Muscle of leg (tissue), 11 donors: ENCODE results near the gene RSRP1. TPM values are rescaled to one million over a fixed set of nuclear protein-coding genes. Genes with fewer than 3 reads are reported as not detected.

ENCODE experiments used
- DNase-seq: peaks from one replicate; pipeline ENCODE4 v3.0.0; 2013
- H3K27ac ChIP-seq: one replicate; pipeline ENCODE4 v1.5.1; 2013; ENCODE audit warnings: mild to moderate bottlenecking, low read length, control low read depth
- H3K27me3 ChIP-seq: one replicate; pipeline ENCODE4 v1.6.1; 2013; ENCODE audit warnings: low read length; ENCODE audit not compliant: control insufficient read depth, insufficient read depth
- H3K36me3 ChIP-seq: one replicate; pipeline ENCODE4 v1.6.1; 2013; ENCODE audit warnings: low read length; ENCODE audit not compliant: control insufficient read depth, insufficient read depth
- H3K4me1 ChIP-seq: one replicate; pipeline ENCODE4 v1.6.1; 2013; ENCODE audit warnings: low read length; ENCODE audit not compliant: control insufficient read depth, insufficient read depth
- H3K4me3 ChIP-seq: one replicate; pipeline ENCODE4 v1.5.1; 2013; ENCODE audit warnings: low read length, control low read depth
- H3K9me3 ChIP-seq: replicated peaks from 2 replicates; pipeline ENCODE4 v1.6.1; 2013; ENCODE audit warnings: low read depth, low read length; ENCODE audit not compliant: control insufficient read depth
- WGBS: methylation state at CpG from one replicate; pipeline ENCODE4 v1.1.5; 2013; ENCODE audit warnings: missing lambda C conversion rate; ENCODE audit not compliant: insufficient coverage; 5-methylcytosine and 5-hydroxymethylcytosine counted together
- polyA plus RNA-seq, 8 donors: library from polyadenylated mRNA; unstranded; fragments of 120-200 nt; gene quantifications; one replicate each; pipeline versions ENCODE4 v1.2.1 to v1.2.3, GENCODE V29; 2013; ENCODE audit warnings: inconsistent platforms in 1 of 8, low replicate concordance in 1 of 8; ENCODE audit not compliant: insufficient read length in 8 of 8, insufficient read depth in 1 of 8
- total RNA-seq: library from RNA; stranded (reverse); fragments of 120-200 nt; gene quantifications from one replicate; pipeline ENCODE4 v1.2.4, GENCODE V29; 2013

The RSRP1 gene
- total and polyA plus RNA-seq, 9 donors: 39.1 to 78.0 (median 57.7) TPM

DNA sequence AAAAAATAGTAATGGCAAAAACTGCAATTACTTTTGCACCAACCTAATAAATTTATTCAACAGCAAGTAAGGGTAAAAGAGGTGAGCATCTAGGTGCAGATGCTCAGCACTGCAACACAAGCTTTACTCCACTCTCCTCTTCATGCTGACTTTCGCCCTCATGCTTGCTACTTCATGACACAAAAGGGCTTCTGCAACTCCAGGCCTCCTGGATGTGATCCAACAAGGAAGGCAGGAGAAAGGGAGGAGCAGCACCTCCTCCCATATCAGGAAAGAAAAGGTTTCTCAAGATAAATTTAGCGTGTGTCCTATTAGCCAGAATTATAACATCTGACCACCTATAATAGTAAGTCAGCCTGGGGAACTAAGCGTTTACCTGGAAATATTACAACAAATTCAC, 26.6 kb downstream of the RSRP1 start:
- WGBS: 80% methylated on average over 1 of the region's 3 CpGs

DNA sequence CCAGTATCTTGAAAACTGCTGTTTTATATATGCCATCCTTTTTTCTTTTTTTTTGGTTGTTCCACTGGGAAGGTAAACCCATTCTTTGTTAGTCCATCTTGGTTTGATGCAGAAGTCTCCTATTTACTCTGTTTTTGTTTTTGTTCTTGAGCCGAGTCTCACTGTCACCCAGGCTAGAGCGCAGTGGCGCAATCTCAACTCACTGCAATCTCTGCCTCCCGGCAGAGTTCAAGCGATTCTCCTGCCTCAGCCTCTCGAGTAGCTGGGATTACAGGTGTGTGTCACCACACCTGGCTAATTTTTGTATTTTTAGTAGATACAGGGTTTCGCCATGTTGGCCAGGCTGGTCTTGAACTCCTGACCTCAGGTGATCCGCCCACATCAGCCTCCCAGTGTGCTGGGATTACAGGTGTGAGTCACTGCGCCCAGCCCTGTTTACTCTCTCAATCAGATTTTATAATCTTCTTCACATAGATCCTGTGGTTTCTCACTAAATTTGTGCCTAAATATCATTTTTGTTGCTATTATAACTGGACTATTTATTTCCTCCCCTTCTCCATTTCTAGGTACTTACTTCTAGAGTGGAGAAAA, 27.5 kb downstream of the RSRP1 start:
- no peaks in the 10 kb centered on the region for H3K4me1 ChIP-seq
- H3K9me3 ChIP-seq: no peaks in the 10 kb centered on the region
- peaks cover 38% of the 10 kb centered on the region for H3K36me3 ChIP-seq
- DNase-seq: no peak
- H3K27ac ChIP-seq: no peak overlapping the region
- 95% methylated on average over 6 of the region's 9 CpGs for WGBS
- no peaks in the 10 kb centered on the region for H3K27me3 ChIP-seq
- H3K4me3 ChIP-seq: no peak overlapping the region

More for the DNA sequence above, 26.6 kb downstream of the RSRP1 start:
- H3K4me1 ChIP-seq: no peaks in the 10 kb centered on the region
- no peaks in the 10 kb centered on the region for H3K27me3 ChIP-seq
- peaks cover 40% of the 10 kb centered on the region for H3K36me3 ChIP-seq
- no peaks in the 10 kb centered on the region for H3K9me3 ChIP-seq
- DNase-seq: no peak
- no peak overlapping the region for H3K27ac ChIP-seq
- no peak overlapping the region for H3K4me3 ChIP-seq

DNA sequence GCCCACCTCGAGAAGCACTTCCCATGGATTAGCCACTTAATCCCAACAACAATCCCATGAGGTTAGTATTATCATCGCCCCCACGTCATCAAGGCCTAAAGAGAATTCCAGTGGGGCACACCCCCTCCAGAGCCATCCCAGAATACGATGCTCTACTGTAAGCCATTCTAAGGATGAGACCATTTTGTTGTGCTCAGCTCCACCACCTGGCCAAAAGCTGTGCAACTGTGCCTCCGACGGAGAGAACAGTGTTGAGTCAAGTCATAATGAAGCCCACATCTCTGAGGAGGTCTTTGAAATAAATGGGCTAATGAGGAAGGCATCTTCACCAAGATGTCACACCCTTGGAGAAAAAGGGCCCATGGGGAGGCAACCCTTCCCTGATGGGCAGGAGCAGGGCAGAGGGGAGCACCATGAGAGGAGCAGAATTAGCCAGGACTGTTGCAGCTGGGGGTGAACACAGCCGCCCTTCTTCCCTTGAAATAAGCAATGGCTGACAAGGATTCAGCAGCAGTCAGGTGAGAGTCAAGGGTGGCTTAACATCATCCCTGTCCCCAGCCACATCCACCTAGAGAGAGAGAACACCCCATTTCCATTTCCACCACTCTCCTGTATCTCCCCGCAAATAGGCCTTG, 29.5 kb downstream of the RSRP1 start:
- no peak overlapping the region for H3K4me3 ChIP-seq
- WGBS: 92% methylated on average over 4 of the region's 8 CpGs
- H3K9me3 ChIP-seq: no peaks in the 10 kb centered on the region
- H3K36me3 ChIP-seq: peaks cover 25% of the 10 kb centered on the region
- H3K4me1 ChIP-seq: no peaks in the 10 kb centered on the region
- H3K27ac ChIP-seq: no peak overlapping the region
- H3K27me3 ChIP-seq: no peaks in the 10 kb centered on the region
- no peak for DNase-seq

DNA sequence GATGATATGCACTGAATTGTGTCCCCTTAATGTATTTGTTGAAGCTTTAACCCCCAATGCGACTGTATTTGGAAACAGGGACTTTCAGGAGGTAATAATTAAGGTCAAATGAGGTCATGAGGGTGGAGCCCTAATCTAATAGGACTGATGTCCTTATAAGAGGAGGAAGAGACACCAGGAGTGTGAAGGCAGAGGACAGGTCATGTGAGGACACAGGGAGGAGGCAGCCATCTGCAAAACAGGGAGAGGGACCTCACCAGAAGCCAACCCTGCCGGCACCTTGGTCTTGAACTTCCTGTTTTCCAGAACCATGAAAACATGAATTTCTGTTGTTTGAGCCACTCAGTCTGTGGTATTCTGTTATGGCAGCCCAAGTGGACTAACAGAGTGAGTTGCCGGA, 30.2 kb downstream of the RSRP1 start:
- Histone ChIP-seq H3K27me3 (no peaks in the 10 kb centered on the region), H3K9me3 (no peaks in the 10 kb centered on the region), H3K4me3 (no peak overlapping the region), H3K27ac (no peak overlapping the region), H3K4me1 (no peaks in the 10 kb centered on the region), H3K36me3 (peaks cover 20% of the 10 kb centered on the region)
- WGBS: 91% methylated on average over 3 of the region's 3 CpGs
- no peak for DNase-seq

DNA sequence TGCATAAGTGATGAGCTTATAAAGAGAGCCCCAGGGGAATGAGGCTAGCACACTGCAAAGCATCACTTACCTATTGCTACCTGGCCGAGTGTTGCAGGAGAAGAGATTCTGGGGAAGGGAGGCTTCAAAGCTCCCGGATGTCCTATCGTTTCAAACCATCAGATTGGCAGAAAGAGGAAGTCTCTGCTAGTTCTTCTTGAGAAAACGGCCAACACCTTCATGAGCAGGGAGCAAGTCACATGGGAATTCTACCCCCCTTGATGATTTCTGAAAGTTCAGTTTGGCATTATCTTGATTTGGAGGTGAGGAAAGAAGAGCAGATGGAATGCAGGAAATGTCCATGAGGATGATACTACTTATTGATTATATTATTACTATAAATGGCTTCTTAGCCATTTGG, 31.1 kb downstream of the RSRP1 start:
- peaks cover 14% of the 10 kb centered on the region for H3K36me3 ChIP-seq

DNA sequence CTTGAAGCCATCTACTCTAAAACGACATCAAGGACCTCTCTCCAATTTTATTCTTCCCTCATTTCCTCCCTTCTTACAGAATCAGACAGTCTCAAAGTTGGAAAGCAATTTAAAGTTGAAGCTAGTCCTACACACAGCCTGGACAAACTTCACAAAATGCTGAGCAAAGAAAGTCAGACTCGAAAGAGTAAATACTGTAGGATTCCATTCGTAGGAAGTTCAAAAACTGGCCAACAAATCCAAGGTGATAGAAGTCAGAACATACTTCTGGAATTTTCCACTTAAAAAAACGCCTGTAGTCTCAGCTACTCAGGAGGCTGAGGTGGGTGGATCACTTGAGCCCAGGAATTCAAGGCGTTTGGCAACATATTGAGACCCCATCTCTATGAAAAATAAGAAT, 34.5 kb downstream of the RSRP1 start:
- H3K4me3 ChIP-seq: no peak overlapping the region
- 80% methylated on average over 1 of the region's 5 CpGs for WGBS
- H3K27me3 ChIP-seq: peaks cover 7% of the 10 kb centered on the region
- H3K36me3 ChIP-seq: no peaks in the 10 kb centered on the region
- no peaks in the 10 kb centered on the region for H3K4me1 ChIP-seq
- no peak overlapping the region for H3K27ac ChIP-seq
- DNase-seq: no peak
- no peaks in the 10 kb centered on the region for H3K9me3 ChIP-seq

More for the DNA sequence above, 31.1 kb downstream of the RSRP1 start:
- Histone ChIP-seq H3K27ac (no peak overlapping the region), H3K4me1 (no peaks in the 10 kb centered on the region), H3K27me3 (peaks cover 3% of the 10 kb centered on the region), H3K9me3 (no peaks in the 10 kb centered on the region), H3K4me3 (no peak overlapping the region)
- no CpG with 5 or more reads among the region's 4 CpGs for whole genome bisulfite sequencing
- no peak for DNase-seq

DNA sequence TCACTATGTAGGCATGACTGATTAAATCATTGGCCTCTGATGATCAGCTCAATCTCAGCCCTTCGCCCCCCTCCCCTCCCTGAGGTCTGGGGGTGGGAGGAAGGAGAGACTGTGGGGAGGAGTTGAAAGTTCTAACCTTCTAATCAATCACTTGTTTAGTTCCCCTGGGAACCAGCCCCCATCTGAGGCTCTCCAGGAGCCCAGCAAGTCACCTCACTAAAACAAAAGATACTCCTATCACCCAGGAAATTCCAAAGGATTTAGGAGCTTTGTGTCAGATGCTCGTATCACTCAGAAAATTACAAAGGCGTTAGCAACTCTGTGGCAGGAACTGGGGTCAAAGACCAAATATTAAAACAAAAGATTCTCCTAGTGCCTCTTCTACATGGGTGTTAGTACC, 36.5 kb downstream of the RSRP1 start:
- H3K4me1 ChIP-seq: peaks cover 3% of the 10 kb centered on the region
- DNase-seq: no peak
- 0% methylated on average over 2 of the region's 3 CpGs for WGBS
- peaks cover 7% of the 10 kb centered on the region for H3K27me3 ChIP-seq
- no peaks in the 10 kb centered on the region for H3K9me3 ChIP-seq
- no peak overlapping the region for H3K27ac ChIP-seq
- no peaks in the 10 kb centered on the region for H3K36me3 ChIP-seq
- no peak overlapping the region for H3K4me3 ChIP-seq

DNA sequence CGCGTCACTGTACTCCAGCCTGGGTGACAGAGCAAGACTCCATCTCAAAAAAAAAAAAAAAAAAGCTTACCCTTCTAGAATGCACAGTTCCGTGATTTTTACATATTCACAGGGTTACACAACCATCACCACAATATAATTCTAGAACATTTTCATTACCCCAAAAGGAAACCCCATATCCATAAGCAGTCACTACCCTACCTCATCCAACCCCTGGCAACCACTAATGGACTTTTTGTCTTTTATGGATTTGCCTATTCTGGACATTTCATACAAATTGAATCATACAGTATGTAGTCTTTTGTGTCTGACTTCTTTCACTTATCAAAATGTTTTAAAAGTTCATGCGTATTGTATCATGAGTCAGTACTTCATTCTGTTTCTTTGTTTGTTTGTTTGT, 37.7 kb downstream of the RSRP1 start:
- peaks cover 5% of the 10 kb centered on the region for H3K4me1 ChIP-seq
- H3K4me3 ChIP-seq: no peak overlapping the region
- DNase-seq: no peak
- H3K9me3 ChIP-seq: no peaks in the 10 kb centered on the region
- peaks cover 7% of the 10 kb centered on the region for H3K27me3 ChIP-seq
- H3K27ac ChIP-seq: no peak overlapping the region
- WGBS: no CpG with 5 or more reads among the region's 4 CpGs
- no peaks in the 10 kb centered on the region for H3K36me3 ChIP-seq

DNA sequence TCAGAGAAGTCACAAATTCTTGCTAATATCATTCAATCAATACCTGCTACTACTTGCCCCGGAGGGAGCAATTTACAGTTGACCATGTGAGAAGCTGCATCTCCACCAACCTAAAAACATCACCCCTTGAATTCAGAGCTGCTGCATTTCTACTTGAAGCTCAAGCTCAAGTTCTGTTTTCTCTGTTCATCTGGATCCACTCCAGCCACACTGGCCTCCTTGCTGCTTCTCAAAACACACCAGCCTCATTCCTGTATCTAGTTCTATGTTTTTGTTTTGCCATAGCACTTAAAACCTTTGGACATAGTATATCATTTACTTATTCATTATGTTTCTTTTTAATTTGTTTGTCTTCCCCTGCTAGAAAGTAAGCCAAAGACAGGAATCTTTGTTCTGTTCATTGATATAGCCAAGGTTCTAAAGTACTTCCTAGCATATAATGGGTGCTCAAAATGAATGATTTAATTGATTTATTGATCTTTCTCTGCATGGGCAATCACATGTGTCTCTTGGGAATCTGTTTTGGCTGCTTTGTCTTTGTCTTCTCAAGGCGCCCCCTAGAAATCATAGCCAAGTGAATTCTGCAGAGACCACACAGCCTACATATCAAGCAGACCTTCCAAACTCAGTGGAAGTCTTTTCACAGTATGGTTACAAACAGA, 38.6 kb downstream of the RSRP1 start:
- Histone ChIP-seq H3K4me3 (no peak overlapping the region), H3K9me3 (no peaks in the 10 kb centered on the region), H3K27ac (no peak overlapping the region), H3K27me3 (peaks cover 7% of the 10 kb centered on the region), H3K36me3 (no peaks in the 10 kb centered on the region), H3K4me1 (peaks cover 5% of the 10 kb centered on the region)
- DNase-seq: no peak
- 67% methylated on average over 2 of the region's 2 CpGs for WGBS

DNA sequence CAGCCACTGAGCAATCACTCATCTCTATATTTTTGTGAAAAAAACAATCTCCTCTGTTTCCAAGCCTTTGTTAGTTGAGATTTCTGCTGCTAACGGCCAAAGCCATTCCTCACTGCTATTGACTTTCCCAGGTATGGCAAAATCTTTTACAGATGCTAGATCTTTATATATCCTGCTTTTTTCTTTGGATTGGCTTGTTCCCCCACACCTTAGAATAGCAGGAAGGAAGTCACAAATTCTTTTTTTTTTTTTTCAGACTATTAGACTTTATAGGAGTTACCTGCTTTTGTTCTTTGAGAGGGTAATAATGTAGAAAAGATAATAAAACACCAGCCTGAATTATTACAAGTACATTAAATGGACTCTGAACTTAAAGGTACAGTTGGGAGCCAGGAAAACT, 39.2 kb downstream of the RSRP1 start:
- no peaks in the 10 kb centered on the region for H3K9me3 ChIP-seq
- H3K4me3 ChIP-seq: no peak overlapping the region
- peaks cover 7% of the 10 kb centered on the region for H3K27me3 ChIP-seq
- DNase-seq: no peak
- H3K27ac ChIP-seq: no peak overlapping the region
- no CpG with 5 or more reads among the region's 1 CpG for WGBS
- peaks cover 5% of the 10 kb centered on the region for H3K4me1 ChIP-seq
- no peaks in the 10 kb centered on the region for H3K36me3 ChIP-seq
